Endothelial cell of umbilical vein (primary cell): ENCODE results near the gene GNAQ. TPM values are rescaled to one million over a fixed set of nuclear protein-coding genes. Genes with fewer than 3 reads are reported as not detected.

Experiments
- BruUV-seq: library from RNA; stranded (reverse); fragments of 400-500 nt; replicated peaks from 2 replicates; lab custom pipeline; 2021; lab: Mats Ljungman, UMichigan
- CTCF ChIA-PET: fragments of 300-600, 350-600 bp; sonication (Branson Sonifier 250); formaldehyde crosslinking; loops from one replicate; lab custom pipeline; 2021; ENCODE audit warnings: antibody characterized with exemption, inconsistent platforms; lab: Charles Lee
- POLR2A ChIA-PET: fragments of 300-600, 350-600 bp; sonication (Branson Sonifier 250); formaldehyde crosslinking; loops from one replicate; lab custom pipeline; 2021; ENCODE audit warnings: antibody characterized with exemption, inconsistent platforms; lab: Charles Lee
- DNase-seq: peaks from one replicate; pipeline ENCODE4 v3.0.0-alpha.2; 2011; ENCODE audit warnings: low read depth, low spot score
- FAIRE-seq: peaks from 2 replicates; lab custom pipeline; 2011; peaks lifted over from hg19 to GRCh38; lab: Jason Lieb, UNC
- H2AFZ ChIP-seq: 2 replicates; pipeline ENCODE4 v1.6.0; 2012; ENCODE audit warnings: low read depth, low read length, control low read depth, inconsistent platforms
- H3K27ac ChIP-seq: 2 replicates; pipeline ENCODE4 v1.5.1; 2011; ENCODE audit warnings: low read depth, mild to moderate bottlenecking, control low read depth, low read length, moderate library complexity; ENCODE audit not compliant: insufficient read depth
- H3K27me3 ChIP-seq, 2 experiments: 2 replicates each; pipeline versions ENCODE4 v1.6.0 to v1.6.1; 2011; ENCODE audit warnings: low read length in 2 of 2, mixed read lengths in 1 of 2; ENCODE audit not compliant: control insufficient read depth in 2 of 2, insufficient read depth in 2 of 2
- H3K36me3 ChIP-seq, 2 experiments: 2 replicates in 1 of 2; 3 replicates in 1 of 2; pipeline ENCODE4 v1.5.1; 2011; ENCODE audit warnings: low read length in 2 of 2, mild to moderate bottlenecking in 1 of 2, moderate library complexity in 1 of 2; ENCODE audit not compliant: control insufficient read depth in 2 of 2, insufficient read depth in 2 of 2; ENCODE audit errors: extremely low read depth in 1 of 2
- H3K4me1 ChIP-seq: 3 replicates; pipeline ENCODE4 v1.5.1; 2011; ENCODE audit warnings: mild to moderate bottlenecking, low read length; ENCODE audit not compliant: control insufficient read depth, insufficient read depth; ENCODE audit errors: extremely low read depth
- H3K4me2 ChIP-seq: 2 replicates; pipeline ENCODE4 v1.6.1; 2011; ENCODE audit warnings: low read length, control low read depth, mixed read lengths; ENCODE audit not compliant: insufficient read depth
- H3K4me3 ChIP-seq, 3 experiments: fragments of 200-600 bp in 1 of 3; sonication (generic), shearing (Covaris generic) in 1 of 3; replicated peaks in 1 of 3; 2 replicates each; pipeline ENCODE4 v1.5.1; 2011 to 2016; ENCODE audit warnings: control low read depth in 3 of 3, low read length in 3 of 3, mild to moderate bottlenecking in 2 of 3, inconsistent platforms in 1 of 3, low read depth in 1 of 3, moderate library complexity in 1 of 3; ENCODE audit not compliant: insufficient read depth in 1 of 3
- H3K79me2 ChIP-seq: 2 replicates; pipeline ENCODE4 v1.6.0; 2012; ENCODE audit warnings: low read length, inconsistent platforms; ENCODE audit not compliant: control insufficient read depth, insufficient read depth
- H3K9ac ChIP-seq: replicated peaks from 2 replicates; pipeline ENCODE3; 2011; ENCODE audit warnings: low read length, control low read depth; ENCODE audit not compliant: insufficient read depth; ENCODE audit errors: extremely low read depth
- H3K9me1 ChIP-seq: replicated peaks from 3 replicates; pipeline ENCODE4 v1.6.0; 2011; ENCODE audit warnings: mild to moderate bottlenecking, low read length; ENCODE audit not compliant: control insufficient read depth, insufficient read depth; ENCODE audit errors: extremely low read depth
- H3K9me3 ChIP-seq: replicated peaks from 2 replicates; pipeline ENCODE4 v1.5.1; 2012; ENCODE audit warnings: low read length, inconsistent platforms; ENCODE audit not compliant: control insufficient read depth, insufficient read depth
- H4K20me1 ChIP-seq: replicated peaks from 2 replicates; pipeline ENCODE3; 2011; ENCODE audit warnings: mild to moderate bottlenecking, low read length; ENCODE audit not compliant: control insufficient read depth, insufficient read depth; ENCODE audit errors: extremely low read depth
- CTCF ChIP-seq, 2 donors: IDR thresholded peaks; 1 replicate in 1 of 2; 2 replicates in 1 of 2; pipeline ENCODE4 v1.5.1; 2011; ENCODE audit warnings: low read length in 2 of 2, mild to moderate bottlenecking in 2 of 2, moderate library complexity in 2 of 2, control low read depth in 1 of 2, inconsistent platforms in 1 of 2, low read depth in 1 of 2; ENCODE audit not compliant: insufficient read depth in 1 of 2; ENCODE audit errors: extremely low read depth in 1 of 2
- GATA2 ChIP-seq: IDR thresholded peaks from 2 replicates; pipeline ENCODE4 v1.7.0; 2011; ENCODE audit warnings: low read depth, mild to moderate bottlenecking, moderate library complexity, mixed read lengths, low read length; ENCODE audit not compliant: insufficient read length, insufficient read depth
- JUN ChIP-seq: IDR thresholded peaks from 2 replicates; pipeline ENCODE4 v1.6.1; 2011; ENCODE audit warnings: borderline replicate concordance, low read depth; ENCODE audit not compliant: insufficient read length, insufficient read depth
- MYC ChIP-seq: IDR thresholded peaks from one replicate; pipeline ENCODE4 v1.6.1; 2011; ENCODE audit warnings: mild to moderate bottlenecking, low read depth, low read length
- POLR2A ChIP-seq: IDR thresholded peaks from 2 replicates; pipeline ENCODE4 v1.6.1; 2012; ENCODE audit warnings: low read depth, mild to moderate bottlenecking, control low read depth, low read length
- POLR2AphosphoS5 ChIP-seq: IDR thresholded peaks from 2 replicates; pipeline ENCODE4 v1.6.1; 2012; ENCODE audit warnings: low read depth, mild to moderate bottlenecking, control low read depth, low read length, moderate library complexity; ENCODE audit not compliant: insufficient read depth
- dilution Hi-C: fragments of 300-500 bp; cut with MboI; formaldehyde crosslinking; loops from one replicate; pipeline ENCODE4 v1.15.0; 2019; ENCODE audit warnings: low sequenced_read_pairs; ENCODE audit not compliant: extremely low pct_ligation_motif_present
- intact Hi-C: fragments of 100-400 bp; cut with micrococcal nuclease; formaldehyde crosslinking; loops from one replicate; pipeline ENCODE4 v1.10.0; 2022
- polyA plus RNA-seq, 4 experiments: library from polyadenylated mRNA; depleted of rRNA in 3 of 4; stranded (reverse) in 3 of 4; unstranded in 1 of 4; fragments of >200 nt; gene quantifications; 2 replicates each; pipeline versions ENCODE4 v1.2.1 to v1.2.3, GENCODE V29; 2011 to 2012; ENCODE audit warnings: missing spikeins in 1 of 4
- total RNA-seq: library from RNA; stranded (reverse); gene quantifications from 2 replicates; pipeline ENCODE4 v1.2.3, GENCODE V29; 2021
- TF ChIP-seq, protein P1 (sequence below): IDR thresholded peaks from 2 replicates; pipeline ENCODE4 v1.6.1; 2011; ENCODE audit not compliant: insufficient read depth, insufficient read length

Gene GNAQ
- total and polyA plus RNA-seq, 2 donors (not counting 3 experiments of a cell fraction or from before 2014, with no cell fraction given) = 26.1 to 67.3 TPM

DNA sequence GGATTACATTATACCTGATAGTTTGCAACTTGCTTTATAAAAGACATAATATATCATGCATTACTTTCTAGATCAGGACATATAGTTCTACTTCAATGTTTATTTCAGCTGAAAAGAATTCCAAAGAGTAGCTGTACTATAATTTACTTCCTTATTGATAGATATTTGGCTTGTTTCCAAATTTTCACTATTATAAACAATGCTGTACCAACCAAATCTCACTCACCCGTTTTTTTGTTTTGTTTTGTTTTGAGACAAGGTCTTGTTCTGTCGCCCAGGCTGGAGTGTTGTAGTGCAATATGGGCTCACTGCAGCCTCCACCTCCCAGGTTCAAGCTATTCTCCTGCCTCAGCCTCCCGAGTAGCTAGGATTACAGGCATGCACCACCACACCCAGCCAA lies 132.7 kb downstream of the GNAQ start:
- H3K4me1 ChIP-seq = peaks cover 12% of the 10 kb centered on the region
- H3K9me3 ChIP-seq = no peaks in the 10 kb centered on the region
- ChIA-PET POLR2A (no interaction called here), CTCF (interaction anchor here (0.9 to 1.4 kb wide), 4 partner anchors 51 to 465 kb away, joined by 3 to 5 read pairs (median 3); no protein-coding TSS in a partner anchor)
- H3K27ac ChIP-seq = no peak overlapping the region
- BruUV-seq = no TSS peak
- intact Hi-C loops (no loop called here), dilution Hi-C loops (no loop called here)
- H3K9me1 ChIP-seq = no peaks in the 10 kb centered on the region
- H3K4me3 ChIP-seq = no peak overlapping the region
- peaks cover 14% of the 10 kb centered on the region for H3K79me2 ChIP-seq
- H2AFZ ChIP-seq = no peak overlapping the region
- DNase-seq (peak; percentile 48), FAIRE-seq (no peak)
- H3K9ac ChIP-seq = no peak overlapping the region
- TF ChIP-seq GATA2 (no peak), POLR2A (no peak), MYC (no peak), CTCF (IDR thresholded peaks at IDR 0.05; ENCODE audit: extremely low read depth in 1 of 2, insufficient read depth in 1 of 2, low read depth in 1 of 2, low read length in 2 of 2) (no peak), JUN (no peak), POLR2AphosphoS5 (no peak)
- TF ChIP-seq, protein P1, sequence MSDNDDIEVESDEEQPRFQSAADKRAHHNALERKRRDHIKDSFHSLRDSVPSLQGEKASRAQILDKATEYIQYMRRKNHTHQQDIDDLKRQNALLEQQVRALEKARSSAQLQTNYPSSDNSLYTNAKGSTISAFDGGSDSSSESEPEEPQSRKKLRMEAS = no peak
- H4K20me1 ChIP-seq = no peaks in the 10 kb centered on the region
- H3K27me3 ChIP-seq = no peaks in the 10 kb centered on the region
- H3K36me3 ChIP-seq = peaks cover 0 to 2% of the 10 kb centered on the region in 2 experiments
- H3K4me2 ChIP-seq = no peak overlapping the region
